Right lobe of liver (tissue), 6 donors: ENCODE results near the gene KAZN. TPM values are rescaled to one million over a fixed set of nuclear protein-coding genes. Genes with fewer than 3 reads are reported as not detected.

ENCODE experiments used
- ATAC-seq, 4 donors: fragments of 200-7000 bp; cut with Tn5 transposase; one replicate each; pipeline ENCODE4 v1.9.1; 2020; ENCODE audit warnings: mild to moderate bottlenecking in 4 of 4, moderate library complexity in 4 of 4
- DNase-seq, 3 donors: peaks; one replicate each; pipeline ENCODE4 v3.0.0-alpha.2; 2020
- H3K27ac ChIP-seq, 3 donors: fragments of 200-600 bp; one replicate each; pipeline ENCODE4 v1.8.0; 2022
- H3K27me3 ChIP-seq, 2 donors: fragments of 200-600 bp; one replicate each; pipeline ENCODE4 v1.8.0; 2022
- H3K36me3 ChIP-seq, 4 donors: fragments of 200-600 bp; sonication (generic) in 1 of 4; one replicate each; pipeline versions ENCODE4 v1.5.1 to v1.8.0; 2017 to 2022; ENCODE audit warnings: control low read depth in 1 of 4
- H3K4me1 ChIP-seq, 4 donors: fragments of 200-600 bp; sonication (generic) in 1 of 4; one replicate each; pipeline versions ENCODE4 v1.5.1 to v1.8.0; 2017 to 2022; ENCODE audit warnings: control low read depth in 1 of 4
- H3K4me3 ChIP-seq, 3 donors: fragments of 200-600 bp; one replicate each; pipeline ENCODE4 v1.8.0; 2022
- H3K9me3 ChIP-seq, 4 donors: fragments of 200-600 bp; sonication (generic) in 1 of 4; one replicate each; pipeline versions ENCODE4 v1.5.1 to v1.8.0; 2017 to 2022; ENCODE audit warnings: control low read depth in 1 of 4
- CTCF ChIP-seq, 4 donors: fragments of 200-600 bp in 3 of 4; fragments of 450-650 bp in 1 of 4; IDR thresholded peaks; one replicate each; pipeline versions ENCODE4 v1.5.1 to v1.8.0; 2016 to 2022; ENCODE audit warnings: antibody characterized with exemption in 4 of 4, mild to moderate bottlenecking in 2 of 4
- POLR2A ChIP-seq: fragments of 450-650 bp; IDR thresholded peaks from one replicate; pipeline ENCODE4 v1.6.1; 2017; ENCODE audit warnings: antibody characterized with exemption, mild to moderate bottlenecking
- WGBS: methylation state at CpG from one replicate; pipeline ENCODE4 v1.1.6; 2018; ENCODE audit warnings: low coverage, low lambda C conversion rate; ENCODE audit not compliant: insufficient coverage; ENCODE audit errors: missing lambda C conversion rate; 5-methylcytosine and 5-hydroxymethylcytosine counted together
- intact Hi-C, 2 donors: fragments of 100-400 bp; cut with DNase I; formaldehyde crosslinking; loops; one replicate each; pipeline versions ENCODE4 v1.11.2 to v1.14.1; 2022
- total RNA-seq, 6 experiments: library from RNA; depleted of rRNA in 2 of 6; stranded (reverse); fragments of >200 nt in 2 of 6; fragmentation: NEBNext Ultra II Directional in 3 of 6; extraction: Animal tissue kit (Norgen Biotek cat#: 25700) in 3 of 6; gene quantifications; one replicate each; pipeline versions ENCODE4 v1.1.0 to v1.2.4, GENCODE V29; 2016 to 2023
- donor health status: DM: no; HTN: yes; CAD: no.
- donor health status: DM: no; HTN: no; CAD: no.
- donor health status: DM: no; HTN: no; CAD: no.
- donor health status: DM: no; HTN: yes; CAD: no.
- donor health status: DM: no; HTN: yes; CAD: no.

KAZN gene
- total RNA-seq, 6 experiments from 2014 or later: 1.5 to 7.2 (median 2.7) TPM

GRCh38 chr1:15029786-15030185 is 431.3 kb downstream of the KAZN start:
- H3K36me3 ChIP-seq: no peaks in the 10 kb centered on the region
- 70% methylated on average over 3 of the region's 8 CpGs for WGBS
- no peak overlapping the region for H3K4me3 ChIP-seq
- TF ChIP-seq CTCF (IDR thresholded peaks at IDR 0.05) (no peak), POLR2A (no peak)
- no peak overlapping the region for H3K27ac ChIP-seq
- intact Hi-C loops: loop anchor here in 1 of 2 donors (10.0 kb wide), 1 partner anchor 255 kb away; no protein-coding TSS in a partner anchor
- H3K9me3 ChIP-seq: no peaks in the 10 kb centered on the region
- H3K4me1 ChIP-seq: peaks cover 0 to 16% (median 4%) of the 10 kb centered on the region in 4 donors
- H3K27me3 ChIP-seq: no peaks in the 10 kb centered on the region
- ATAC-seq: no peak
- no peak for DNase-seq

DNA sequence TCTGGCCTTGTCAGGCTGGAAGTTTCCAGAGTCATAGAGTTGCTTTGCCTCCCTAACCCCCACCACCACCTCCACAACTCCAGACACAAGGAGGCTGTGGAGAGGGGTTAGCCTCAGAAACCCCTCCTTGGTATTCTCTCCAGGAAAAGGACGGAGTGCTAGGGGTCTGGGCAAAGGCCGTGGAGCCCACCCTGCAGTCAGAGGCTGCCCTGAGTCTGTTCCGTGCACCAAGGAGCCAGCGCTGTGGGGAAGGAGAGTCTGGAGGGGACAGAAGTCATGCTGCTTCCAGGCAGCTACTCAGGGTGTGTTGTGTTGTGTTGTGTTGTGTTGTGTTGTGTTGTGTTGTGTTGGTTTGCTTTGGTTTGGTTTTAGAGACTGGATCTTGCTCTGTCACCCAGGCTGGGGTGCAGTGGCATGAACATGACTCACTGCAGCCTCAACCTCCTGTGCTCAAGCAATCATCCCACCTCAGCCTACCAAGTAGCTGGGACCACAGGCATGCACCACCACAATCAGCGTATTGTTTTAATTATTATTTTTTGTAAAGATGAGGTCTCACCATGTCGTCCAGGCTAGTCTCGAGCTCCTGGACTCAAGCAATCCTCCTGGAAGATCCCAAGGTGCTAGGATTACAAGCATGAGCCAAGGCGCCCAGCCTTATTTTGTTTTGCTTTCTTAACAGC is 432.9 kb downstream of the KAZN start:
- Histone ChIP-seq H3K27ac (no peak overlapping the region), H3K27me3 (no peaks in the 10 kb centered on the region), H3K36me3 (no peaks in the 10 kb centered on the region), H3K4me1 (peaks cover 0 to 2% (median 0%) of the 10 kb centered on the region in 4 donors), H3K4me3 (no peak overlapping the region), H3K9me3 (no peaks in the 10 kb centered on the region)
- no peak for TF ChIP-seq CTCF (IDR thresholded peaks at IDR 0.05)
- TF ChIP-seq POLR2A: no peak
- 67% methylated on average over 1 of the region's 8 CpGs for WGBS
- no peak for DNase-seq
- no peak for ATAC-seq
- intact Hi-C loops: no loop called here

- ATAC-seq (no peak), DNase-seq (no peak)
- H3K4me1 ChIP-seq: no peaks in the 10 kb centered on the region
- TF ChIP-seq POLR2A (no peak), CTCF (IDR thresholded peaks at IDR 0.05) (no peak)
- intact Hi-C loops: no loop called here
- no peaks in the 10 kb centered on the region for H3K9me3 ChIP-seq
- no peak overlapping the region for H3K4me3 ChIP-seq
- H3K27me3 ChIP-seq: no peaks in the 10 kb centered on the region
- no peak overlapping the region for H3K27ac ChIP-seq
- 56% methylated on average over 4 of the region's 4 CpGs for WGBS
- H3K36me3 ChIP-seq: no peaks in the 10 kb centered on the region
Observed at GRCh38 chr1:15033264-15033663, 434.8 kb downstream of the KAZN start.

- no peak for TF ChIP-seq CTCF (IDR thresholded peaks at IDR 0.05)
- 80% methylated on average over 3 of the region's 16 CpGs for WGBS
- Histone ChIP-seq H3K27ac (no peak overlapping the region), H3K4me3 (no peak overlapping the region), H3K9me3 (no peaks in the 10 kb centered on the region), H3K27me3 (no peaks in the 10 kb centered on the region), H3K36me3 (no peaks in the 10 kb centered on the region), H3K4me1 (no peaks in the 10 kb centered on the region)
- DNase-seq: no peak
- intact Hi-C loops: no loop called here
- ATAC-seq: no peak
Observed at GRCh38 chr1:15034656-15035055, 436.2 kb downstream of the KAZN start.
